ENCODE results near the gene OR6N2.

- TF ChIP-seq CTCF (IDR thresholded peaks at IDR 0.05; ENCODE audit: low read depth, low read length, poor library complexity, severe bottlenecking): no peak
- no peak for TF ChIP-seq EZH2phosphoT487 (IDR thresholded peaks at IDR 0.05; ENCODE audit: borderline replicate concordance, low read length)
Observed at GRCh38 chr1:158728510-158729225, 52.3 kb downstream of the OR6N2 start.

Measured in DOHH2 (cell line).